Duodenal mucosa (tissue), 2 donors: ENCODE data around the gene ZNF155.

Source experiments
- H3K27ac ChIP-seq: one replicate; pipeline ENCODE4 v1.7.0; 2013; ENCODE audit warnings: low read depth, low read length
- H3K27me3 ChIP-seq, 2 donors: one replicate each; pipeline ENCODE4 v1.7.0; 2013; ENCODE audit warnings: low read length in 2 of 2, control low read depth in 1 of 2; ENCODE audit not compliant: insufficient read depth in 2 of 2, control insufficient read depth in 1 of 2
- H3K36me3 ChIP-seq, 2 donors: one replicate each; pipeline ENCODE4 v1.7.0; 2013; ENCODE audit warnings: low read length in 2 of 2, control low read depth in 1 of 2; ENCODE audit not compliant: insufficient read depth in 2 of 2, control insufficient read depth in 1 of 2
- H3K4me1 ChIP-seq, 2 donors: one replicate each; pipeline ENCODE4 v1.7.0; 2013; ENCODE audit warnings: low read length in 2 of 2, control low read depth in 1 of 2; ENCODE audit not compliant: insufficient read depth in 2 of 2, control insufficient read depth in 1 of 2
- H3K4me3 ChIP-seq, 2 donors: one replicate each; pipeline ENCODE4 v1.7.0; 2013; ENCODE audit warnings: low read length in 2 of 2, low read depth in 1 of 2
- H3K9ac ChIP-seq, 2 donors: one replicate each; pipeline ENCODE4 v1.7.0; 2013; ENCODE audit warnings: low read length in 2 of 2, low read depth in 1 of 2
- H3K9me3 ChIP-seq, 2 donors: one replicate each; pipeline ENCODE4 v1.7.0; 2013; ENCODE audit warnings: low read length in 2 of 2, control low read depth in 1 of 2; ENCODE audit not compliant: control insufficient read depth in 1 of 2

Gene ZNF155

GRCh38 chr19:43956827-43957226 is 27.2 kb upstream of the ZNF155 start:
- H3K9me3 ChIP-seq = peaks cover 43 to 57% of the 10 kb centered on the region in 2 donors
- no peak overlapping the region for H3K27ac ChIP-seq
- peaks cover 0 to 13% of the 10 kb centered on the region in 2 donors for H3K36me3 ChIP-seq
- no peaks in the 10 kb centered on the region for H3K27me3 ChIP-seq
- no peak overlapping the region for H3K9ac ChIP-seq
- no peaks in the 10 kb centered on the region for H3K4me1 ChIP-seq
- H3K4me3 ChIP-seq = no peak overlapping the region

- H3K9me3 ChIP-seq = peaks cover 48 to 61% of the 10 kb centered on the region in 2 donors
- H3K36me3 ChIP-seq = peaks cover 5 to 13% of the 10 kb centered on the region in 2 donors
- no peak overlapping the region for H3K27ac ChIP-seq
These were observed 26.1 kb upstream of the ZNF155 start for GRCh38 chr19:43957891-43958290.

GRCh38 chr19:43960411-43960810 is 23.6 kb upstream of the ZNF155 start:
- H3K4me3 ChIP-seq = no peak overlapping the region
- H3K27me3 ChIP-seq = no peaks in the 10 kb centered on the region
- H3K4me1 ChIP-seq = no peaks in the 10 kb centered on the region
- peaks cover 62 to 74% of the 10 kb centered on the region in 2 donors for H3K9me3 ChIP-seq
- peaks cover 8 to 20% of the 10 kb centered on the region in 2 donors for H3K36me3 ChIP-seq
- H3K27ac ChIP-seq = no peak overlapping the region
- H3K9ac ChIP-seq = no peak overlapping the region

More at GRCh38 chr19:43957891-43958290, 26.1 kb upstream of the ZNF155 start:
- Histone ChIP-seq H3K27me3 (no peaks in the 10 kb centered on the region), H3K4me1 (no peaks in the 10 kb centered on the region), H3K9ac (no peak overlapping the region), H3K4me3 (peak overlapping the region in 1 of 2 donors; percentile 3)

DNA sequence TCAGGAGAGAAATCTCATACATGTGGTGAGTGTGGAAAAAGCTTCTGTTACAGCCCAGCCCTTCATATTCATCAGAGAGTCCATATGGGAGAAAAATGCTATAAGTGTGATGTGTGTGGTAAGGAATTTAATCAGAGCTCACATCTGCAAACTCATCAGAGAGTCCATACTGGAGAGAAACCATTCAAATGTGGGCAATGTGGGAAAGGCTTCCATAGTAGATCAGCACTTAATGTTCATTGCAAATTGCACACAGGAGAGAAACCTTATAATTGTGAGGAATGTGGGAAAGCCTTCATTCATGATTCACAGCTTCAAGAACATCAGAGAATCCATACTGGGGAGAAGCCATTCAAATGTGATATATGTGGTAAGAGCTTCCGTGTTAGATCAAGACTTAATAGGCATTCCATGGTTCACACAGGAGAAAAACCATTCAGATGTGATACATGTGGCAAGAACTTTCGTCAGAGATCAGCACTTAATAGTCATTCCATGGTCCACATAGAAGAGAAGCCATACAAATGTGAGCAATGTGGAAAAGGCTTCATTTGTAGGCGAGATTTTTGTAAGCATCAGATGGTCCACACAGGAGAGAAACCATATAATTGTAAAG is 17.8 kb upstream of the ZNF155 start:
- Histone ChIP-seq H3K9ac (no peak overlapping the region), H3K27ac (no peak overlapping the region), H3K36me3 (peaks cover 31 to 47% of the 10 kb centered on the region in 2 donors), H3K4me1 (no peaks in the 10 kb centered on the region), H3K4me3 (peak overlapping the region; percentile 33 to 46), H3K9me3 (peaks cover 85 to 87% of the 10 kb centered on the region in 2 donors), H3K27me3 (no peaks in the 10 kb centered on the region)

DNA sequence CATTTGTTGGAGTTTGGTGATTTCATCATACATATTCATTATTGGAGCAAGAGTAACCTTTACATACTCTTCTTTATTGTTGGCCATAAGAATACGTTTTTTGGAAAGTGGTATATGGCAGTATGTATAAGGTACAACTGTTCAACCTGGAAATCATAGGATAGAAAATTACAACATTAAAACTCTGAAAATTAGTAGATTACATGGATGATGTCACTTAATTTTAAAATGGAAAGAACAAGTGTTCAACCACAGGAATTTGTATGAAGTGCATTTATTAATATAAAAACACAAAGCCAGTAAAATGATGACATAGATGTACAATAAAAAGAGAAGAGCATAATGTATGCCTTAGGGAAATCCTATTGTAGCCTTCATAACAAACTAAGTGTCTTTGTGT is 7.3 kb upstream of the ZNF155 start:
- Histone ChIP-seq H3K27ac (no peak overlapping the region), H3K9me3 (peaks cover 44 to 61% of the 10 kb centered on the region in 2 donors), H3K4me1 (no peaks in the 10 kb centered on the region), H3K4me3 (no peak overlapping the region), H3K36me3 (no peaks in the 10 kb centered on the region), H3K27me3 (no peaks in the 10 kb centered on the region), H3K9ac (no peak overlapping the region)

DNA sequence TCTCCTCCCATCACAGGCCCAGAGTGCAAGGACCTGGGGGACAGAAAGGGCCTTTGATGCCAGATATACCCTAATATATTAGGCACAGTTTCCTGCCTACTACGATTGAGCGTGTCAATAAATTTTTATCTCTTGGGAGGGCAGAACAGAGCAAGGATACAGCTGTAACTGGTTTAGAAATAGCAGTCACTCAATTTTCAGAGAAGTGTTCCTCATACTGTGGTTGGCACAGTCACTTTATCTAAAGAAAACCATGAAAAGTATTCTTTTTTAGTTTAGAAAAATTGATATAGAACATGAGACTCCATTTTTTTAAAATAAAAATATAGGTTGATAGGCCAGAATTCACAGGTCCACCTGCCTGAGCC is 460 bp upstream of the ZNF155 start:
- H3K9ac ChIP-seq = no peak overlapping the region
- H3K36me3 ChIP-seq = no peaks in the 10 kb centered on the region
- H3K27ac ChIP-seq = no peak overlapping the region
- H3K27me3 ChIP-seq = no peaks in the 10 kb centered on the region
- H3K9me3 ChIP-seq = peaks cover 11 to 14% of the 10 kb centered on the region in 2 donors
- H3K4me3 ChIP-seq = peak overlapping the region; percentile 84 to 98
- peaks cover 0 to 3% of the 10 kb centered on the region in 2 donors for H3K4me1 ChIP-seq

- peaks cover 0 to 3% of the 10 kb centered on the region in 2 donors for H3K4me1 ChIP-seq
- no peaks in the 10 kb centered on the region for H3K27me3 ChIP-seq
- peaks cover 5 to 9% of the 10 kb centered on the region in 2 donors for H3K36me3 ChIP-seq
- H3K9ac ChIP-seq = peak overlapping the region; percentile 35 to 52
- H3K9me3 ChIP-seq = peaks cover 3 to 10% of the 10 kb centered on the region in 2 donors
- H3K27ac ChIP-seq = no peak overlapping the region
- peak overlapping the region; percentile 84 to 98 for H3K4me3 ChIP-seq
These were observed 656 bp downstream of the ZNF155 start for GRCh38 chr19:43984687-43985000.

DNA sequence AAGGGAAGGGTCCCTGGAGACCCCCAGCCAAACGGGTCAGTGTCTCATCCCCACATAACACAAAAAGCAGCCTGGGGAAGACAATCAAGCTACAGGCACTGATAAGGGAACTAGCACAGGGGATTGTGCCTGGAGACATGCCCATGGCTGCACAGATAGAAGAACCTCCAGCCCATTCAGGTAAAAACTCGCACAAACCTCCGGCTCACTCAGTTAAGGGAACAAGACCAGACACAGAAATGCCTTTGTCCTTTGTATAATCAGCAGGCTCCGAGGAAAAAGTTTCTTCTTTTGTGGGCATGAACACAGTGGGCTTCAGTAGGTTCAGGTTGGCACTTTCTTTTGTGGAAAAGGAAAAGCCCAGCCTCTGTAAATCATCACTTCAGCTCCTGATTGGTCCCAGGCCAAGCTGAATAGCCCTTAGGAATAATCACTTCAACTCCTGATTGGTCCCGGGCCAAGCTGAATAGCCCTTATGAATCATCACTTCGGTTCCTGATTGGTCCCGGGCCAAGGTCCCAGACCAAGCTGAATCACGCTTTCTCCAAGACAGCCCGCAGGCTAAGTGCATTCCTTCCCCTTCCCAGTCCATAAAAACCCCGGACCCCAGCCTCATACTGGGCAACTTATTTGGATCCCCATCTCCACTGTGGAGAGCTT is 13.8 kb downstream of the ZNF155 start:
- Histone ChIP-seq H3K27me3 (no peaks in the 10 kb centered on the region), H3K4me3 (no peak overlapping the region), H3K9ac (no peak overlapping the region), H3K4me1 (peaks cover 3 to 4% of the 10 kb centered on the region in 2 donors), H3K27ac (no peak overlapping the region), H3K36me3 (peaks cover 6 to 42% of the 10 kb centered on the region in 2 donors), H3K9me3 (peaks cover 6 to 15% of the 10 kb centered on the region in 2 donors)

DNA sequence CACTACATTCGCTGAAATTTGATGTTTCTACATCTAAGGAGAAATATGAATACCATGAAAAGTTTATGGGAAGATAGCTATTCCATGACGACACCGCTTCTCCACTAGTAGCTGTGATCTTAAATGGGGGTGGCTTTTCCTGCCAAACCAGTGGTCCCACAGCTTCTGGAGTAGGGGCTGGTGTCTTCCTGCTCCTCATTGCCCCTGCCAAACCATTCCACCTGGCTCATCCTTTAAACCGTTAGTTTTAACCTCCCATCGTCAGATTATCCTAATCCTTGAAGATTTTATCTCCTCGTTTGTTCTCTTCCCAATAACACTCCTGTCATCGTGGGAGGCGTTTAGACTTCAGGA is 18.2 kb downstream of the ZNF155 start:
- Histone ChIP-seq H3K4me1 (peaks cover 3 to 11% of the 10 kb centered on the region in 2 donors), H3K9me3 (peaks cover 4 to 16% of the 10 kb centered on the region in 2 donors), H3K27me3 (no peaks in the 10 kb centered on the region), H3K9ac (peak overlapping the region; percentile 70 to 79), H3K36me3 (peaks cover 4 to 8% of the 10 kb centered on the region in 2 donors), H3K4me3 (peak overlapping the region; percentile 79 to 96), H3K27ac (no peak overlapping the region)

DNA sequence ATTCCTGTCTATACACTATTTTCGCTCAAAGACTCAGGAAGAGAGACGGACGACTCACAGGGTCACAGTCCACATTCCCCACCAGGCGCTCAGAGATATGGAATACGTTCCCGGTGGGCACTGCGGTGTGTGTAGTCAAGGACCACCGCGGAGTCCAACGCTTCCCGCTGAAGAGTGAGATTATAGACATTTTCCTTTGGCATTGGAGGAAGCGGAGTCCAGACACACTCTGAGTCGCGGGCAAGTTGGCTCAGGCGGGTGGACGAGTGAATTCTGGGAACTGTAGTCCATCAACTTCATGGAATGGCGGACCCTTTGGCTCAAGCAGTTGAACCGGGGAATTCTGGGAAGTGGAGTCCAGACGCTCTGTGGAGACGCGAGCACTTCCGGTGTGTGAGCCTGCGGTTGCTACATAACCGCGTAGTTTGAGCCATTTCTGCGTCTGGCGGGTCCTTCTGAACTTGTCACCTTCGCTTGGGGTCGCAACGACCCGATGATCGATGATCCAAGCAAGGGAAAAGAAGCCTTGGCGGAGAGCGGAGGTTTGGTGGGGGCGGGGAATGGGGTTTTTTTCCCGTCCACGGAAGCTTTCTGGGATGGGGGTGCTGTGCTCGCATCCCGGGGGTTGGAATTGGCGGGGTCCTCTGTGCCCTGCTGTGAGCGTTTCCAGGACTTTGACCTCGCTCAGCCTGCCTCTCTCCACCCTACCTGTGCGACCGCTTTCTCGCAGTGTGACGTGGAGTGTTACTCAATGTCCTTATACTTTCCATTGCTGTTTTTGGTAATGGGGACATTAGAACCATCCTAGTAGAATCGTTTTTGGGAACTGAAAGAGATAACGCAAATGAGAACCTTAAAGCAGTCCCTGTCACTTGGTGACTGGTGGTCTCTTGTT is 18.8 kb downstream of the ZNF155 start, which contains the start of gene ZNF230:
ZNF230 (plus strand) TSS at position 392 of the 895 bp plus-strand sequence. CDS start 4,122 bp downstream, outside the sequence.
- Histone ChIP-seq H3K36me3 (peaks cover 9% of the 10 kb centered on the region in 2 donors), H3K9ac (peak within 1 kb of the TSS; percentile 70 to 79), H3K4me1 (peaks cover 3 to 11% of the 10 kb centered on the region in 2 donors), H3K9me3 (peaks cover 8 to 21% of the 10 kb centered on the region in 2 donors), H3K27me3 (no peaks in the 10 kb centered on the region), H3K4me3 (peak within 1 kb of the TSS; percentile 79 to 96), H3K27ac (peak within 1 kb of the TSS; percentile 51)
